HAP-1 (cell line): ENCODE data around the gene FOXN3.
A peak's percentile ranks its signal among the peaks of the same experiment; 100 is the strongest.

Experiments used
- DNase-seq, 2 experiments: peaks; one replicate each; pipeline ENCODE4 v3.0.0-alpha.2; 2016 to 2020; ENCODE audit warnings: low spot score in 2 of 2
- H3K27me3 ChIP-seq: fragments of 250-450 bp; sonication (Bioruptor Pico); 2 replicates; pipeline ENCODE4 v1.5.1; 2020; ENCODE audit warnings: low read depth, mild to moderate bottlenecking, moderate library complexity
- H3K36me3 ChIP-seq: fragments of 250-450 bp; sonication (Bioruptor Pico); replicated peaks from 2 replicates; pipeline ENCODE4 v1.5.1; 2020; ENCODE audit warnings: mild to moderate bottlenecking
- H3K4me1 ChIP-seq: fragments of 250-450 bp; sonication (Bioruptor Pico); 2 replicates; pipeline ENCODE4 v1.5.1; 2020; ENCODE audit warnings: mild to moderate bottlenecking
- H3K4me3 ChIP-seq: fragments of 250-450 bp; sonication (Bioruptor Pico); 2 replicates; pipeline ENCODE4 v1.5.1; 2020; ENCODE audit warnings: mild to moderate bottlenecking, moderate library complexity
- H3K9me3 ChIP-seq: fragments of 250-450 bp; sonication (Bioruptor Pico); 2 replicates; pipeline ENCODE4 v1.5.1; 2020; ENCODE audit warnings: mild to moderate bottlenecking, moderate library complexity
- in situ Hi-C: fragments of 300-500 bp; cut with MboI; formaldehyde crosslinking; loops from 3 replicates; pipeline ENCODE4 v1.14.3; 2020; ENCODE audit warnings: low sequenced_read_pairs, inconsistent platforms, mixed read lengths

FOXN3 gene

GRCh38 chr14:89411976-89412375, 5.1 kb downstream of the FOXN3 start:
- Histone ChIP-seq H3K4me3 (no peak overlapping the region), H3K36me3 (peaks cover 21% of the 10 kb centered on the region), H3K27me3 (no peaks in the 10 kb centered on the region), H3K4me1 (peaks cover 7% of the 10 kb centered on the region), H3K9me3 (no peaks in the 10 kb centered on the region)
- in situ Hi-C loops, result loop anchor here (10.0 to 25.0 kb wide), 2 partner anchors 367 to 500 kb away; no protein-coding TSS in a partner anchor
- no peak for DNase-seq

- Histone ChIP-seq H3K4me3 (no peak overlapping the region), H3K36me3 (peaks cover 21% of the 10 kb centered on the region)
- in situ Hi-C loops, result loop anchor here (10.0 to 25.0 kb wide), 2 partner anchors 365 to 502 kb away; no protein-coding TSS in a partner anchor
These were observed 7.1 kb downstream of the FOXN3 start for GRCh38 chr14:89409961-89410360.

GRCh38 chr14:89408907-89409700, 7.9 kb downstream of the FOXN3 start:
- Histone ChIP-seq H3K4me1 (peaks cover 10% of the 10 kb centered on the region), H3K9me3 (no peaks in the 10 kb centered on the region), H3K4me3 (no peak overlapping the region), H3K27me3 (no peaks in the 10 kb centered on the region), H3K36me3 (peaks cover 21% of the 10 kb centered on the region)
- no peak for DNase-seq
- in situ Hi-C loops, result loop anchor here (25.0 kb wide), 1 partner anchor 503 kb away; no protein-coding TSS in a partner anchor

More at GRCh38 chr14:89409961-89410360, 7.1 kb downstream of the FOXN3 start:
- no peaks in the 10 kb centered on the region for H3K27me3 ChIP-seq
- no peak for DNase-seq
- H3K4me1 ChIP-seq, result peaks cover 11% of the 10 kb centered on the region
- no peaks in the 10 kb centered on the region for H3K9me3 ChIP-seq

GRCh38 chr14:89407856-89408255, 9.2 kb downstream of the FOXN3 start:
- no peaks in the 10 kb centered on the region for H3K27me3 ChIP-seq
- peaks cover 10% of the 10 kb centered on the region for H3K4me1 ChIP-seq
- H3K9me3 ChIP-seq, result no peaks in the 10 kb centered on the region
- DNase-seq, result no peak
- in situ Hi-C loops, result loop anchor here (25.0 kb wide), 1 partner anchor 504 kb away; no protein-coding TSS in a partner anchor
- H3K4me3 ChIP-seq, result no peak overlapping the region
- H3K36me3 ChIP-seq, result peaks cover 21% of the 10 kb centered on the region

GRCh38 chr14:89406941-89407340, 10.1 kb downstream of the FOXN3 start:
- H3K36me3 ChIP-seq, result peaks cover 17% of the 10 kb centered on the region
- H3K4me3 ChIP-seq, result no peak overlapping the region
- H3K27me3 ChIP-seq, result no peaks in the 10 kb centered on the region
- in situ Hi-C loops, result loop anchor here (25.0 kb wide), 1 partner anchor 505 kb away; no protein-coding TSS in a partner anchor
- H3K4me1 ChIP-seq, result peaks cover 10% of the 10 kb centered on the region
- H3K9me3 ChIP-seq, result no peaks in the 10 kb centered on the region
- DNase-seq, result no peak

GRCh38 chr14:89406361-89406760, 10.7 kb downstream of the FOXN3 start:
- Histone ChIP-seq H3K27me3 (no peaks in the 10 kb centered on the region), H3K9me3 (no peaks in the 10 kb centered on the region), H3K36me3 (peaks cover 11% of the 10 kb centered on the region), H3K4me3 (no peak overlapping the region), H3K4me1 (peaks cover 10% of the 10 kb centered on the region)
- in situ Hi-C loops, result loop anchor here (25.0 kb wide), 1 partner anchor 506 kb away; no protein-coding TSS in a partner anchor
- no peak for DNase-seq

- Histone ChIP-seq H3K9me3 (no peaks in the 10 kb centered on the region), H3K4me1 (peaks cover 10% of the 10 kb centered on the region), H3K27me3 (no peaks in the 10 kb centered on the region), H3K4me3 (no peak overlapping the region), H3K36me3 (peaks cover 5% of the 10 kb centered on the region; the same call in 1 of the 2 replicates)
- DNase-seq, result no peak
- in situ Hi-C loops, result loop anchor here (25.0 kb wide), 1 partner anchor 507 kb away; no protein-coding TSS in a partner anchor
These were observed 11.3 kb downstream of the FOXN3 start for GRCh38 chr14:89405712-89406111.

GRCh38 chr14:89402363-89402762, 14.7 kb downstream of the FOXN3 start:
- peaks cover 12% of the 10 kb centered on the region for H3K4me1 ChIP-seq
- no peaks in the 10 kb centered on the region for H3K36me3 ChIP-seq
- in situ Hi-C loops, result loop anchor here (25.0 kb wide), 1 partner anchor 510 kb away; no protein-coding TSS in a partner anchor
- H3K27me3 ChIP-seq, result no peaks in the 10 kb centered on the region
- no peak for DNase-seq
- H3K9me3 ChIP-seq, result no peaks in the 10 kb centered on the region
- no peak overlapping the region for H3K4me3 ChIP-seq

- H3K36me3 ChIP-seq, result no peaks in the 10 kb centered on the region
These were observed 15.3 kb downstream of the FOXN3 start for GRCh38 chr14:89401761-89402160.

GRCh38 chr14:89401241-89401640, 15.8 kb downstream of the FOXN3 start:
- Histone ChIP-seq H3K4me3 (no peak overlapping the region), H3K27me3 (no peaks in the 10 kb centered on the region), H3K4me1 (peaks cover 3% of the 10 kb centered on the region), H3K36me3 (no peaks in the 10 kb centered on the region), H3K9me3 (no peaks in the 10 kb centered on the region)
- no peak for DNase-seq
- in situ Hi-C loops, result loop anchor here (25.0 kb wide), 1 partner anchor 511 kb away; no protein-coding TSS in a partner anchor

More at GRCh38 chr14:89401761-89402160, 15.3 kb downstream of the FOXN3 start:
- Histone ChIP-seq H3K9me3 (no peaks in the 10 kb centered on the region), H3K4me1 (peaks cover 7% of the 10 kb centered on the region), H3K4me3 (no peak overlapping the region), H3K27me3 (no peaks in the 10 kb centered on the region)
- no peak for DNase-seq
- in situ Hi-C loops, result loop anchor here (25.0 kb wide), 1 partner anchor 511 kb away; no protein-coding TSS in a partner anchor

GRCh38 chr14:89400529-89400928, 16.5 kb downstream of the FOXN3 start:
- no peaks in the 10 kb centered on the region for H3K36me3 ChIP-seq
- peaks cover 3% of the 10 kb centered on the region; the same call in 1 of the 2 replicates for H3K4me1 ChIP-seq
- no peak for DNase-seq
- no peaks in the 10 kb centered on the region for H3K27me3 ChIP-seq
- in situ Hi-C loops, result loop anchor here (25.0 kb wide), 1 partner anchor 512 kb away; no protein-coding TSS in a partner anchor
- no peak overlapping the region for H3K4me3 ChIP-seq
- H3K9me3 ChIP-seq, result no peaks in the 10 kb centered on the region

- Histone ChIP-seq H3K9me3 (no peaks in the 10 kb centered on the region), H3K36me3 (no peaks in the 10 kb centered on the region), H3K27me3 (no peaks in the 10 kb centered on the region), H3K4me1 (peaks cover 3% of the 10 kb centered on the region; the same call in 1 of the 2 replicates), H3K4me3 (no peak overlapping the region)
- DNase-seq, result peak; percentile 68 to 93
- in situ Hi-C loops, result loop anchor here (25.0 kb wide), 1 partner anchor 513 kb away; no protein-coding TSS in a partner anchor
These were observed 17.4 kb downstream of the FOXN3 start for GRCh38 chr14:89399594-89400068.

- no peaks in the 10 kb centered on the region for H3K36me3 ChIP-seq
- peaks cover 3% of the 10 kb centered on the region; the same call in 1 of the 2 replicates for H3K4me1 ChIP-seq
- no peaks in the 10 kb centered on the region for H3K27me3 ChIP-seq
- H3K4me3 ChIP-seq, result no peak overlapping the region
- in situ Hi-C loops, result no loop called here
- DNase-seq, result no peak
- no peaks in the 10 kb centered on the region for H3K9me3 ChIP-seq
These were observed 17.9 kb downstream of the FOXN3 start for GRCh38 chr14:89399157-89399556.
